DOHH2 (cell line): Measurements from ENCODE around the gene HOXA10.

ENCODE experiments used
- H3F3A ChIP-seq: fragments of 200-600 bp; sonication (generic), shearing (Covaris generic); 2 replicates; pipeline ENCODE4 v1.6.0; 2016; ENCODE audit warnings: antibody characterized with exemption, mild to moderate bottlenecking; ENCODE audit not compliant: control insufficient read depth, insufficient read depth
- H3K27ac ChIP-seq: fragments of 200-600 bp; sonication (generic); 2 replicates; pipeline ENCODE4 v1.5.1; 2014; ENCODE audit warnings: low read depth, mild to moderate bottlenecking, low read length, moderate library complexity
- H3K27me3 ChIP-seq: fragments of 200-600 bp; sonication (generic); 2 replicates; pipeline ENCODE4 v1.6.1; 2014; ENCODE audit warnings: mild to moderate bottlenecking, low read length, mixed read lengths; ENCODE audit not compliant: control insufficient read depth
- H3K36me3 ChIP-seq: fragments of 200-600 bp; sonication (generic); 2 replicates; pipeline ENCODE4 v1.6.1; 2014; ENCODE audit warnings: mild to moderate bottlenecking, low read length, moderate library complexity, mixed read lengths; ENCODE audit not compliant: control insufficient read depth
- H3K4me1 ChIP-seq: fragments of 200-600 bp; sonication (generic); 2 replicates; pipeline ENCODE4 v1.6.1; 2014; ENCODE audit warnings: mild to moderate bottlenecking, low read length, mixed read lengths; ENCODE audit not compliant: control insufficient read depth
- H3K4me2 ChIP-seq: fragments of 200-600 bp; sonication (generic); 2 replicates; pipeline ENCODE4 v1.6.0; 2014; ENCODE audit warnings: mild to moderate bottlenecking, low read length, moderate library complexity
- H3K4me3 ChIP-seq: fragments of 200-600 bp; sonication (generic); 2 replicates; pipeline ENCODE4 v1.5.1; 2014; ENCODE audit warnings: mild to moderate bottlenecking, low read length, mixed read lengths
- H3K79me2 ChIP-seq: fragments of 200-600 bp; sonication (generic); 2 replicates; pipeline ENCODE4 v1.6.1; 2014; ENCODE audit warnings: mild to moderate bottlenecking, low read length, mixed read lengths; ENCODE audit not compliant: control insufficient read depth
- H3K9me2 ChIP-seq: fragments of 200-600 bp; sonication (generic); replicated peaks from 2 replicates; pipeline ENCODE4 v1.6.1; 2014; ENCODE audit warnings: mild to moderate bottlenecking, low read length, mixed read lengths; ENCODE audit not compliant: control insufficient read depth
- H3K9me3 ChIP-seq: fragments of 200-600 bp; sonication (generic); 2 replicates; pipeline ENCODE4 v1.6.1; 2014; ENCODE audit warnings: antibody characterized with exemption, low read length, mixed read lengths; ENCODE audit not compliant: control insufficient read depth, insufficient read depth
- H4K20me1 ChIP-seq: fragments of 200-600 bp; sonication (generic); 2 replicates; pipeline ENCODE4 v1.6.0; 2014; ENCODE audit warnings: low read depth, mild to moderate bottlenecking, antibody characterized with exemption, low read length, moderate library complexity; ENCODE audit not compliant: control insufficient read depth, insufficient read depth
- EZH2phosphoT487 ChIP-seq: fragments of 200-600 bp; sonication (generic); IDR thresholded peaks from 2 replicates; pipeline ENCODE4 v1.6.1; 2017; ENCODE audit warnings: borderline replicate concordance, mild to moderate bottlenecking, antibody characterized with exemption, low read length, moderate library complexity, mixed read lengths
- TF ChIP-seq, protein P1 (sequence below): fragments of 200-600 bp; sonication (generic); IDR thresholded peaks from one replicate; pipeline ENCODE4 v1.5.1; 2014; ENCODE audit warnings: antibody characterized with exemption, mild to moderate bottlenecking, low read depth, low read length; ENCODE audit not compliant: poor library complexity, severe bottlenecking

The HOXA10 gene

DNA sequence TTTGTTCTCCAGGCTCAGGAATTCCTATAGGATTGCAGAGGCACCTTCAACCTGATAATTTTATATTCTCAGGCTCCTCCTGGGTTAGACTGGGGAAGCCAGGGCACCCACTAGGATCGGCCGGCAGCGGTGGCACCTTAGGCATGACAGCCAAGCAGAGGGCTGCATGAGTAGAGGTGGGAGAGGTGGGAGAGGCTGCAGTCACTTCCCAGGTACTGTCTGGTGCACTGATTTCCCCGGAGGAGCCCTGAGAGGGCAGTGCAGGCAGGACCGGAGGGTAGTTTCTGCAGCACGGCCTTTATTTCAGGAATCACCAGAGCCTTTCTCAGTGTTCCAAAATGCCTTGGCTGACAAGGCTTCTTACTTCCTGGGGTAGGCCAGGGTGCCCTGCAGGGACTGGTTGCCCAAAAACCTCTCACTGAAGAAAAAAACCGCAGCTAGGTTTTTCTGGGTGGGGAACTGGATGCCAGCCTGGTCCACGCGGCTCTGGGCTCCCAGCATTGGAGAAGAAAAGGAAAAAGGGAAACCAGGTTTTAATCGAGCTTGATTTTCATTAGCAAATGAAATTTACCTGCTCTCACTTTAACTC, 29.3 kb upstream of the HOXA10 start:
- no peaks in the 10 kb centered on the region for H3F3A ChIP-seq
- peaks cover 88% of the 10 kb centered on the region for H3K27me3 ChIP-seq
- H3K79me2 ChIP-seq = no peaks in the 10 kb centered on the region
- H4K20me1 ChIP-seq = peaks cover 4% of the 10 kb centered on the region; the same call in 1 of the 2 replicates
- peaks cover 15% of the 10 kb centered on the region for H3K4me1 ChIP-seq
- H3K4me2 ChIP-seq = no peak overlapping the region
- H3K9me2 ChIP-seq = no peaks in the 10 kb centered on the region
- H3K27ac ChIP-seq = no peak overlapping the region
- H3K36me3 ChIP-seq = no peaks in the 10 kb centered on the region
- no peaks in the 10 kb centered on the region for H3K9me3 ChIP-seq
- no peak overlapping the region for H3K4me3 ChIP-seq
- TF ChIP-seq, protein P1, sequence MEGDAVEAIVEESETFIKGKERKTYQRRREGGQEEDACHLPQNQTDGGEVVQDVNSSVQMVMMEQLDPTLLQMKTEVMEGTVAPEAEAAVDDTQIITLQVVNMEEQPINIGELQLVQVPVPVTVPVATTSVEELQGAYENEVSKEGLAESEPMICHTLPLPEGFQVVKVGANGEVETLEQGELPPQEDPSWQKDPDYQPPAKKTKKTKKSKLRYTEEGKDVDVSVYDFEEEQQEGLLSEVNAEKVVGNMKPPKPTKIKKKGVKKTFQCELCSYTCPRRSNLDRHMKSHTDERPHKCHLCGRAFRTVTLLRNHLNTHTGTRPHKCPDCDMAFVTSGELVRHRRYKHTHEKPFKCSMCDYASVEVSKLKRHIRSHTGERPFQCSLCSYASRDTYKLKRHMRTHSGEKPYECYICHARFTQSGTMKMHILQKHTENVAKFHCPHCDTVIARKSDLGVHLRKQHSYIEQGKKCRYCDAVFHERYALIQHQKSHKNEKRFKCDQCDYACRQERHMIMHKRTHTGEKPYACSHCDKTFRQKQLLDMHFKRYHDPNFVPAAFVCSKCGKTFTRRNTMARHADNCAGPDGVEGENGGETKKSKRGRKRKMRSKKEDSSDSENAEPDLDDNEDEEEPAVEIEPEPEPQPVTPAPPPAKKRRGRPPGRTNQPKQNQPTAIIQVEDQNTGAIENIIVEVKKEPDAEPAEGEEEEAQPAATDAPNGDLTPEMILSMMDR = no peak
- 0 out of 2 replicates have a peak, but pooled peaks have one; percentile 6 for TF ChIP-seq EZH2phosphoT487

- Histone ChIP-seq H3K27me3 (peaks cover 88% of the 10 kb centered on the region), H3K4me2 (no peak overlapping the region), H3F3A (no peaks in the 10 kb centered on the region), H3K36me3 (no peaks in the 10 kb centered on the region), H3K9me3 (no peaks in the 10 kb centered on the region), H3K4me3 (no peak overlapping the region), H3K79me2 (no peaks in the 10 kb centered on the region), H3K4me1 (peaks cover 15% of the 10 kb centered on the region), H3K27ac (no peak overlapping the region), H3K9me2 (no peaks in the 10 kb centered on the region), H4K20me1 (peaks cover 4% of the 10 kb centered on the region; the same call in 1 of the 2 replicates)
- no peak for TF ChIP-seq EZH2phosphoT487
- TF ChIP-seq, protein P1 = no peak
Observed at GRCh38 chr7:27202862-27203134, 28.7 kb upstream of the HOXA10 start.

DNA sequence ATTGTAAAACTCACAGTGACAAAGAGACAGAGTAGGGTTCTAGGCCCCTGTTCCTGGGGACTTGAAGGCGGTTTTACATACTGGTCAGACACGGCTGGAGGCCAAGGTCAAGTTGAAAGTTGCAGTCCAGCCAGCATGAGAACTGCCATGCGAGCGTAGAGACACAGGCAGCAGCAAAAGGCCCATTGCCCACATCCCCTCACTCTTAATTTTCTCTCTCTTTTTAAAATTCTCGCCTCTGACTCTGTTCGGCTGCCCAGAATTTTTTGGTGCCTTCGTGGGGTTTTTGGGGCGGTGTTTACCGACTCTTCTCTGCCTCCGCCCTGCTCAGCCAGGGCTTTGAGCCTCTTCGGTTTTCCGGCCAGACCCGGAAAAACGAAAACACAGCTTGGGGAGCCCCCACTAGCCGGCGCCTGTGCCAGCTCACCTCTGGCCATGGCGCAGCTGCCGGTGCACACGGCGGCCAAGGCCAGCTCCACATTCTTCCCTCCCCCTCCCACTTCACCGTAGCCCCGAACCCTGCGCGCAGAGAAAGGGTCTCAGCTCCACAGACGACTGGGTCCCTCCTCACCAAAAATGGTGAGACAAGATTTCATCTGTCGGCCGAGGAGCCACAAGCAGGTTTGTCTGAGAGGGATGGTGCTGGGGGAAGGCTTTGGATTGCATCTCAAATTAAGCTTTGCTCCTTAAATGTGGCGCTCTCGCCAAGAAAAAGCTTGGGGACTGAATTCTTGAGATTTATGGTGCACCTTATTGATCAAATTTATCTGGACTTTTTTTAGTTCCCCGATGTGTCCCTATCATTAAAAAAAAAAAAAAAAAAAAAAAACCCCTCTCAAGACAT, 28.1 kb upstream of the HOXA10 start:
- TF ChIP-seq EZH2phosphoT487 = no peak
- TF ChIP-seq, protein P1 = no peak
- Histone ChIP-seq H3K9me3 (no peaks in the 10 kb centered on the region), H3K27me3 (peaks cover 88% of the 10 kb centered on the region), H3K4me2 (no peak overlapping the region), H4K20me1 (peaks cover 4% of the 10 kb centered on the region; the same call in 1 of the 2 replicates), H3K4me1 (peaks cover 15% of the 10 kb centered on the region), H3K9me2 (no peaks in the 10 kb centered on the region), H3K4me3 (no peak overlapping the region), H3K27ac (no peak overlapping the region), H3F3A (no peaks in the 10 kb centered on the region), H3K79me2 (no peaks in the 10 kb centered on the region), H3K36me3 (no peaks in the 10 kb centered on the region)
